Bronchial smooth muscle cell (primary cell): Measurements from ENCODE around the gene PTGDR2. TPM values are rescaled to one million over a fixed set of nuclear protein-coding genes. Genes with fewer than 3 reads are reported as not detected.

Experiments
- total RNA-seq: library from RNA; depleted of rRNA; stranded (reverse); fragments of >200 nt; gene quantifications from 2 replicates; pipeline ENCODE4 v1.2.1, GENCODE V29; 2014

The PTGDR2 gene
- 0.16 and 1.5 TPM in 2 replicates for total RNA-seq

DNA sequence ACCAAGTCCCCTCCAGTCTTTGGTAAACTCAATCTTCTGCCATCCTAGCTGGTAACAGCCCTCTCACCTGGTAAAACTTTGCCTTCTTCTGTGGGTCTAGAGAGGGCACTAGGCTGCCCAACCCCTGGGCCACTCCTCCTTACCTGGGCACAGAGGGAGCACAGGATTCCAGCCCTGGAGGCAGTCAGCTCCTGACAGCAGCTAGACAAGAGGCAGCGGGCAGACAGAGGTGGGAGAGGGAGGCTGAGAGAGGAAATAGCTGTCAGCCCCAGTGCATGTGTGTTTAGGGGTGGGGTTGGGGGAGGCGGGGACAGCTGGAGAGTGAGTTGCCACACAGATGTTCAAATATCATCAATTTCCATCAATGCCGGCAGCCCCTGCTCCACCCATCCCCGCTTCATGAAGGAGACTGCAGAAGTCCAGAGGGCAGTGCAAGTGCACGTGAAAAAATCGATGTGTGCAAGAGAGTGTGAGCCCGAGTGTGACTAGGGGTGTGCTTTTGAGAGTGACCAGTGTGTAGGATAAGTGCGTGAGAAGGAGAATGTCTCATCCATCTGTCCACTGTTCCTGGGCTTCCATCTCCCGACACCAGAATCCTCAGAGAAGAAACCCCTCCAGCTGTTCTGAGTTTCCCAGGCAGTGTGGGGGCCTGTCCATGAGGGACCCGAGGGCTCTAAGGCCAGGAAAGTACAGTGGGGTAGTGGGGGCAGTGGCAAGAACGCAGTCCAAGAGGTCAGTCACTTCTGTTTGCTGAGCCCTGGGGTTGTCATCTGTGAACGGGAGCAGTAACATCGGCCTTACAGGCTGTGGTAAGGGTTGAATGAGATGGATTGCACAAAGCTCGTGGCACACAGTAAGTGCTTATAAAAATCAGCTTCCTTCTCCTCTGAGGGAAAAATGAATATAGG, at the start of gene PTGDR2:
Gene PTGDR2 (minus strand): TSS at position 225 of the 908 bp plus-strand sequence. CDS start 2,228 bp downstream, outside the sequence.

DNA sequence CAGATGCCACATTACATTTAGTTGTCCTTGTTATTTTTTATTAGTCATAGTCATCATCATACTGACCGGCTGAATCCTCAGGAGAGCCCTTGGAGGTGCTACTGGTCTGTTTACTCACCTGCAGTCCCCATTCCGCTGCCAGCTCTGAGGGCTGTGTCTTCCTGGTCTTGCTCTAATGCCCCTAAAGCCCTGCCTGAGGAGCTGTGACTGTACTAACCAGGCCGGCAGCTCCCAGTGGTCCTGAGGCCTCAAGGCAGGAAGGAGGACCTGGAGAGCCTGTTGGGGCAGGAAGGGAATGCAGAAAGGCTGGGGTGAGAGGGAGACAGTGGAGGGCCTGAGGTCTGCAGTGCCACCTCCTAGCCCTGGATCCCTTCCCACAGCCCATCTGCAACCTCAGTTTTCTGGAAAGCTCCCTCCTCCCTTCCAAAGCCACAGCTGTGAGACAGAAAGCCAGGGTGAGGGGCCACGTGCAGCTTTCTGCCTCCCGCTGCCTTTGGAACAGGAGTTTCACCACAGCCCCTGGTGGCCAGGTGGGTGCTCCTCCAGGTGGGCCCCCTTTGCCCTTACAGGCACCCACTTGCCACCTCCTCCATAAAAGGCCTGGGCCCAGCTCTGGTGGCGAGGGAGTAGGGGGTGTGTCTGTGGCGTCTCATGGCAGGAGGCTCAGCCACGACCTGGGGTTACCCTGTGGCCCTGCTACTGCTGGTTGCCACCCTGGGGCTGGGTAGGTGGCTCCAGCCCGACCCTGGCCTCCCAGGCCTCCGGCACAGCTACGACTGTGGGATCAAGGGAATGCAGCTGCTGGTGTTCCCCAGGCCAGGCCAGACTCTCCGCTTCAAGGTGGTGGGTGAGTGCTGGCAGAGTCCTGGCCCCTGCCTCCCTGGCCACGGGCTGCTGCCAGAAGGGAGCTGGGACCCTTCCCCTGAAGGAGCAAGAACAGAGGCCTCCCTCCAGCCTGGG, 11.4 kb upstream of the PTGDR2 start, which contains the start of gene ZP1:
Gene ZP1 (plus strand): TSS at position 632 of the 960 bp plus-strand sequence. CDS start 20 bp downstream, at position 652.

DNA sequence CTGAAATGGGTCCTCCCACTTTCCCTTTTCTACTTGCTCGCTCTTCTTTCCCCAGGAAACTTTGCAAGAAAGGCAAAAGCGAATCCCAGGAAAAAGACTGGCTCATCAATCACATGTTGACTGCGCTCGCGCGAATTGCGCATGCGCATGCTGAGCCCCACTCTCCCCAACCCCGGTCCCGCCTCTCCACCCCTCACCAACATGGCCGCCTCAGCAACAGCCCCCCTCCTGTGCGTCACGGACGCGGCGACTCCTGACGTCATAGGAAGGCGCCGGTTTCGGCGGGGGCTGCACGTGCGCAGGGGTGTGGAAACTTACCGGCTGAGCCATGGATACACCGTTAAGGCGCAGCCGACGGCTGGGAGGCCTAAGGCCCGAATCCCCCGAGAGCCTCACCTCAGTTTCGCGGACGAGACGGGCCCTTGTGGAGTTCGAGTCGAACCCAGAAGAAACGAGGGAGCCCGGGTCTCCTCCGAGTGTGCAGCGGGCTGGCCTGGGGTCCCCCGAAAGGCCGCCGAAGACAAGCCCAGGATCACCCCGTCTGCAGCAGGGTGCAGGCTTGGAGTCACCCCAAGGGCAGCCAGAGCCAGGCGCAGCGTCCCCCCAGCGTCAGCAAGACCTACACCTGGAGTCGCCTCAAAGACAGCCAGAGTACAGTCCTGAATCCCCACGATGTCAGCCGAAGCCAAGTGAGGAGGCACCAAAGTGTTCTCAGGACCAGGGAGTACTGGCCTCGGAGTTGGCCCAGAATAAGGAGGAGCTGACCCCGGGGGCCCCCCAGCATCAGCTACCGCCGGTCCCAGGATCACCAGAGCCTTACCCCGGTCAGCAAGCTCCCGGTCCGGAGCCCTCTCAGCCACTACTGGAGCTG, 13.7 kb downstream of the PTGDR2 start, which contains the start of gene CCDC86:
Gene CCDC86 (plus strand): TSS at position 317 of the 871 bp plus-strand sequence. CDS start 12 bp downstream, at position 329.

Other genes with a start within 250 kb of the PTGDR2 start
- not detected in 2 replicates for gene MS4A8, start 156.3 kb downstream of the PTGDR2 start, total RNA-seq
- gene MS4A18, start 131.2 kb downstream of the PTGDR2 start, total RNA-seq = not detected in 2 replicates
- not detected in 2 replicates for gene MS4A15, start 99.1 kb downstream of the PTGDR2 start, total RNA-seq
- not detected in 2 replicates for gene MS4A10, start 70.6 kb downstream of the PTGDR2 start, total RNA-seq
- 1.2 and 3.3 TPM in 2 replicates for gene CCDC86, start 13.8 kb downstream of the PTGDR2 start, total RNA-seq
- gene ZP1, start 11.6 kb upstream of the PTGDR2 start, total RNA-seq = 0.32 TPM in 1 of 2 replicates, not detected in the other
- gene PRPF19, start 50.6 kb upstream of the PTGDR2 start, total RNA-seq = 29.6 and 32.6 TPM in 2 replicates
- gene TMEM109, start 58.2 kb upstream of the PTGDR2 start, total RNA-seq = 17.7 and 23.8 TPM in 2 replicates
- gene TMEM132A, start 68.5 kb upstream of the PTGDR2 start, total RNA-seq = 9.0 and 10.7 TPM in 2 replicates
- gene SLC15A3, start 96.2 kb upstream of the PTGDR2 start, total RNA-seq = 11.0 and 22.6 TPM in 2 replicates
- not detected in 2 replicates for gene CD6, start 115.7 kb upstream of the PTGDR2 start, total RNA-seq
- not detected in 2 replicates for gene CD5, start 246.5 kb upstream of the PTGDR2 start, total RNA-seq